Neural progenitor cell (in vitro differentiated cells): ENCODE results near the gene FGD3. TPM values are rescaled to one million over a fixed set of nuclear protein-coding genes. Genes with fewer than 3 reads are reported as not detected.

Experiments used
- DNase-seq: peaks from one replicate; pipeline ENCODE4 v3.0.0-alpha.2; 2016; ENCODE audit warnings: low spot score
- H2AFZ ChIP-seq: fragments of 200-600 bp; sonication (generic); replicated peaks from 2 replicates; pipeline ENCODE4 v1.6.1; 2016; ENCODE audit warnings: antibody characterized with exemption
- H3F3A ChIP-seq: fragments of 200-600 bp; sonication (generic); 2 replicates; pipeline ENCODE4 v1.6.1; 2016; ENCODE audit warnings: antibody characterized with exemption, low read depth
- H3K27ac ChIP-seq: fragments of 200-600 bp; sonication (generic); 2 replicates; pipeline ENCODE4 v1.5.1; 2016; ENCODE audit warnings: mild to moderate bottlenecking
- H3K27me3 ChIP-seq: fragments of 200-600 bp; sonication (generic); 2 replicates; pipeline ENCODE4 v1.6.1; 2016; ENCODE audit warnings: mild to moderate bottlenecking, moderate library complexity
- H3K36me3 ChIP-seq: fragments of 200-600 bp; sonication (generic); 2 replicates; pipeline ENCODE4 v1.5.1; 2016
- H3K4me1 ChIP-seq: fragments of 200-600 bp; sonication (generic); 2 replicates; pipeline ENCODE4 v1.6.1; 2016; ENCODE audit warnings: mixed run types
- H3K4me2 ChIP-seq: fragments of 200-600 bp; sonication (generic); 2 replicates; pipeline ENCODE4 v1.6.1; 2016
- H3K4me3 ChIP-seq: fragments of 200-600 bp; sonication (generic); 2 replicates; pipeline ENCODE4 v1.5.1; 2016
- H3K79me2 ChIP-seq: fragments of 200-600 bp; sonication (generic); 2 replicates; pipeline ENCODE4 v1.6.1; 2016; ENCODE audit warnings: low read depth
- H3K9ac ChIP-seq: fragments of 200-600 bp; sonication (generic); 2 replicates; pipeline ENCODE4 v1.6.1; 2016
- H3K9me3 ChIP-seq: fragments of 200-600 bp; sonication (generic); 2 replicates; pipeline ENCODE4 v1.5.1; 2016; ENCODE audit warnings: low read depth
- H4K20me1 ChIP-seq: fragments of 200-600 bp; sonication (generic); 2 replicates; pipeline ENCODE4 v1.6.1; 2016; ENCODE audit warnings: low read depth
- H3K27ac Mint-ChIP-seq: 3 replicates; pipeline ENCODE4 v1.8.0; 2021; ENCODE audit warnings: mixed read lengths
- H3K27me3 Mint-ChIP-seq: 2 replicates; pipeline ENCODE4 v1.8.0; 2022; ENCODE audit warnings: low read depth, mild to moderate bottlenecking, inconsistent platforms, moderate library complexity, mixed read lengths; ENCODE audit not compliant: insufficient read depth
- H3K36me3 Mint-ChIP-seq: 3 replicates; pipeline ENCODE4 v1.8.0; 2021; ENCODE audit warnings: mixed read lengths
- H3K4me1 Mint-ChIP-seq: 3 replicates; pipeline ENCODE4 v1.8.0; 2021; ENCODE audit warnings: mixed read lengths
- H3K4me3 Mint-ChIP-seq: 3 replicates; pipeline ENCODE4 v1.8.0; 2021; ENCODE audit warnings: mild to moderate bottlenecking, moderate library complexity, mixed read lengths
- H3K9me3 Mint-ChIP-seq: 3 replicates; pipeline ENCODE4 v1.8.0; 2020; ENCODE audit warnings: mixed read lengths
- EZH2 ChIP-seq: fragments of 200-600 bp; sonication (generic); IDR thresholded peaks from 2 replicates; pipeline ENCODE4 v1.6.1; 2017; ENCODE audit warnings: antibody characterized with exemption, mild to moderate bottlenecking, moderate library complexity
- EZH2phosphoT487 ChIP-seq: fragments of 200-600 bp; sonication (generic); IDR thresholded peaks from 2 replicates; pipeline ENCODE4 v1.6.1; 2017; ENCODE audit warnings: antibody characterized with exemption
- total RNA-seq: library from RNA; depleted of rRNA; stranded (reverse); fragments of >200 nt; gene quantifications from 2 replicates; pipeline ENCODE4 v1.2.3, GENCODE V29; 2015; ENCODE audit warnings: low replicate concordance
- TF ChIP-seq, protein P1 (sequence below): fragments of 200-600 bp; sonication (generic); IDR thresholded peaks from 2 replicates; pipeline ENCODE4 v1.5.1; 2017; ENCODE audit warnings: antibody characterized with exemption, mild to moderate bottlenecking

Gene FGD3
- total RNA-seq, 1 donor from 2014 or later: 0.56 TPM

DNA sequence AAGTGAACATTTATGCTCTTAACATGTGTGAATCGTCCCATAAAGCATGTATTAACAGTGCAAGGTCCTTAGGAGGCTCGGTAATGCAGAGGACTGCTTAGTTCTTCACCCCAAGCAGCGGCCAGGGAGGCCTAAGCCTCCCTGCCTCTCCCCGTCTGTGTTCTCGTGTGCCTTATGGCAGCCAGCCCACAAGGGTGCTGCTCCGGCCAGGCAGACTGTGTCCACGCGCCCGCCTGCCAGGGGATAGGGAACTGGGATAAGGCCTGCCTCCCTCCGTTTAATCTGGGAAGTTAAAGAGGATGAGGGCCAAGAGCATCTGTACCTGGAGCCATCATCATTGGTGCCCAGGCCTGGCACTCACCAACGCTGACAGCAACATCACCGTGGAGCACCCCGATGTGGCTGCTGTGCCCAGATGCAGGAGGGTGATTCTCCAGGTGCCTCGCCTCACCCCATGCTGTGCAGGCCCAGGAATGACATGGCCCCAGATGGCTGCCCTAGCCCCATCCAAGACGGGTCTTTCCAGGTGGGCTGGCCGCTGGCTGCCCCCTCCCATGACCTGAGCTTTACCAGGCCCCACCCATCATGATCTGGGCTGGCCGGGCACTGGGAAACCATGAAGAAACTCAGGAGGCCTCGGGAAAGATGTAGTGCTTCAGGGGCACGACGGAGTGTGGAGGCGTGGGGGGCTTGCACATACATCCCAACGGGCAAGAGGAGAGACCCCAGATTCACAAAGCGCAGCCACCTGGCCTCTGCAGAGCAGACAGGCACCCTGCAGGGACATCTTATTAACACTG, 75.6 kb downstream of the FGD3 start:
- no peaks in the 10 kb centered on the region for H3K36me3 Mint-ChIP-seq
- Histone ChIP-seq H3K9me3 (no peaks in the 10 kb centered on the region), H4K20me1 (no peaks in the 10 kb centered on the region), H3K4me1 (peaks cover 8% of the 10 kb centered on the region), H3K9ac (no peak overlapping the region), H3K4me2 (no peak overlapping the region), H3K27ac (no peak overlapping the region), H3K27me3 (no peaks in the 10 kb centered on the region), H3K79me2 (no peaks in the 10 kb centered on the region), H2AFZ (no peak overlapping the region), H3F3A (no peaks in the 10 kb centered on the region), H3K4me3 (no peak overlapping the region), H3K36me3 (no peaks in the 10 kb centered on the region)
- TF ChIP-seq EZH2phosphoT487 (no peak), EZH2 (no peak)
- TF ChIP-seq, protein P1, sequence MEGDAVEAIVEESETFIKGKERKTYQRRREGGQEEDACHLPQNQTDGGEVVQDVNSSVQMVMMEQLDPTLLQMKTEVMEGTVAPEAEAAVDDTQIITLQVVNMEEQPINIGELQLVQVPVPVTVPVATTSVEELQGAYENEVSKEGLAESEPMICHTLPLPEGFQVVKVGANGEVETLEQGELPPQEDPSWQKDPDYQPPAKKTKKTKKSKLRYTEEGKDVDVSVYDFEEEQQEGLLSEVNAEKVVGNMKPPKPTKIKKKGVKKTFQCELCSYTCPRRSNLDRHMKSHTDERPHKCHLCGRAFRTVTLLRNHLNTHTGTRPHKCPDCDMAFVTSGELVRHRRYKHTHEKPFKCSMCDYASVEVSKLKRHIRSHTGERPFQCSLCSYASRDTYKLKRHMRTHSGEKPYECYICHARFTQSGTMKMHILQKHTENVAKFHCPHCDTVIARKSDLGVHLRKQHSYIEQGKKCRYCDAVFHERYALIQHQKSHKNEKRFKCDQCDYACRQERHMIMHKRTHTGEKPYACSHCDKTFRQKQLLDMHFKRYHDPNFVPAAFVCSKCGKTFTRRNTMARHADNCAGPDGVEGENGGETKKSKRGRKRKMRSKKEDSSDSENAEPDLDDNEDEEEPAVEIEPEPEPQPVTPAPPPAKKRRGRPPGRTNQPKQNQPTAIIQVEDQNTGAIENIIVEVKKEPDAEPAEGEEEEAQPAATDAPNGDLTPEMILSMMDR: no peak
- H3K4me3 Mint-ChIP-seq: no peak overlapping the region
- DNase-seq: no peak
- H3K9me3 Mint-ChIP-seq: no peaks in the 10 kb centered on the region
- H3K4me1 Mint-ChIP-seq: peaks cover 15% of the 10 kb centered on the region
- H3K27ac Mint-ChIP-seq: no peak overlapping the region
- peaks cover 5% of the 10 kb centered on the region for H3K27me3 Mint-ChIP-seq

DNA sequence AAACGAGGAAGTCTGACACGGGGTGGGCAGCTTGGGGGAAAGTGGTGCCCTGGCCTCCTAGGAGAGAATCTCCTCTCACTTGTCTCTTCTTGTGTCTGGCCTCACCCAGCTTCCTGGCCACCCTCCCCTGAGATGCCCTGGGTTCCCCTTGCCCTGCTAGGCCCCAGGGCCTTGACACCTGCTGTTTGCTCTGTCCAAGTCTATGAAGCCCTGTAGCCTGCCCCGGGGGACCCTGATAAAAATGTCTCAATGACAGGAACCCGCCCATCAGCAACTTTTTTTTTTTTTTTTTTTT, 76.1 kb downstream of the FGD3 start:
- H3K27me3 Mint-ChIP-seq: peaks cover 6% of the 10 kb centered on the region
- no peaks in the 10 kb centered on the region for H3K9me3 ChIP-seq
- H3K4me2 ChIP-seq: no peak overlapping the region
- H3K4me3 Mint-ChIP-seq: no peak overlapping the region
- H3K4me1 ChIP-seq: peaks cover 2% of the 10 kb centered on the region
- H4K20me1 ChIP-seq: no peaks in the 10 kb centered on the region
- H3K9ac ChIP-seq: no peak overlapping the region
- no peak overlapping the region for H2AFZ ChIP-seq
- peaks cover 11% of the 10 kb centered on the region for H3K4me1 Mint-ChIP-seq
- H3F3A ChIP-seq: no peaks in the 10 kb centered on the region
- no peak overlapping the region for H3K27ac ChIP-seq
- no peaks in the 10 kb centered on the region for H3K79me2 ChIP-seq
- DNase-seq: no peak
- H3K36me3 ChIP-seq: no peaks in the 10 kb centered on the region
- H3K27me3 ChIP-seq: no peaks in the 10 kb centered on the region
- no peak overlapping the region for H3K27ac Mint-ChIP-seq
- no peaks in the 10 kb centered on the region for H3K36me3 Mint-ChIP-seq
- H3K9me3 Mint-ChIP-seq: no peaks in the 10 kb centered on the region
- no peak overlapping the region for H3K4me3 ChIP-seq
- TF ChIP-seq EZH2: no peak
- TF ChIP-seq, protein P1: no peak

DNA sequence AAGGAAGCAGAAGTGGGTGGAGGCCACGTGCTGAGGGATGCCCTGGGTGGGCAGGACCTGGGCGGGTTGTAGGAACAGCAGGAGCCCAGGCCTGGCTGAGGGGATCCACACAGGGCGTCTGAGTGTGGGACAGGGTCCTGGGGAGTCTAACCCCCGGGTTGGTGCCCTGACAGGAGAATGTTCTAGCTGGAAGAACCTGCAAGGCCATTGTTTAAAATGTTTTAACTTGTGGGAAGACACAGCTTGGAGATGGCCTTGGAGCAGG, 77.3 kb downstream of the FGD3 start:
- Histone ChIP-seq H3K36me3 (no peaks in the 10 kb centered on the region), H3K79me2 (no peaks in the 10 kb centered on the region), H3K4me3 (no peak overlapping the region), H4K20me1 (no peaks in the 10 kb centered on the region), H3K27me3 (no peaks in the 10 kb centered on the region), H3K27ac (no peak overlapping the region), H3K9me3 (no peaks in the 10 kb centered on the region), H3F3A (no peaks in the 10 kb centered on the region), H3K4me1 (no peaks in the 10 kb centered on the region), H3K4me2 (no peak overlapping the region), H3K9ac (no peak overlapping the region), H2AFZ (no peak overlapping the region)
- TF ChIP-seq EZH2phosphoT487 (no peak), EZH2 (no peak)
- TF ChIP-seq, protein P1: no peak
- H3K9me3 Mint-ChIP-seq: no peaks in the 10 kb centered on the region
- no peak overlapping the region for H3K27ac Mint-ChIP-seq
- H3K36me3 Mint-ChIP-seq: no peaks in the 10 kb centered on the region
- peaks cover 5% of the 10 kb centered on the region for H3K4me1 Mint-ChIP-seq
- DNase-seq: no peak
- H3K27me3 Mint-ChIP-seq: peaks cover 8% of the 10 kb centered on the region
- H3K4me3 Mint-ChIP-seq: no peak overlapping the region
